Omental fat pad (tissue), 4 donors: ENCODE measurements around the gene IFNG. TPM values are rescaled to one million over a fixed set of nuclear protein-coding genes. Genes with fewer than 3 reads are reported as not detected.

ENCODE experiments used
- ATAC-seq: fragments of 150-250 bp; one replicate; pipeline ENCODE4 v1.9.1; 2016; ENCODE audit warnings: mild to moderate bottlenecking, moderate library complexity; ENCODE audit not compliant: low FRiP score
- DNase-seq: peaks from one replicate; pipeline ENCODE4 v3.0.0-alpha.2; 2019; ENCODE audit warnings: low spot score
- total RNA-seq, 4 donors: library from RNA; depleted of rRNA; stranded (reverse); fragments of >200 nt; gene quantifications; one replicate each; pipeline ENCODE4 v1.1.0, GENCODE V29; 2016
- TF ChIP-seq, protein P1 (sequence below), 3 donors: fragments of 450-650 bp; IDR thresholded peaks; one replicate each; pipeline ENCODE4 v1.5.1; 2016 to 2017; ENCODE audit warnings: antibody characterized with exemption in 3 of 3, mild to moderate bottlenecking in 3 of 3, moderate library complexity in 2 of 3

The IFNG gene
- total RNA-seq, 4 donors from 2014 or later, result not detected

GRCh38 chr12:68118096-68118755 lies 41.3 kb downstream of the IFNG start:
- ATAC-seq (no peak), DNase-seq (no peak)
- TF ChIP-seq, protein P1, sequence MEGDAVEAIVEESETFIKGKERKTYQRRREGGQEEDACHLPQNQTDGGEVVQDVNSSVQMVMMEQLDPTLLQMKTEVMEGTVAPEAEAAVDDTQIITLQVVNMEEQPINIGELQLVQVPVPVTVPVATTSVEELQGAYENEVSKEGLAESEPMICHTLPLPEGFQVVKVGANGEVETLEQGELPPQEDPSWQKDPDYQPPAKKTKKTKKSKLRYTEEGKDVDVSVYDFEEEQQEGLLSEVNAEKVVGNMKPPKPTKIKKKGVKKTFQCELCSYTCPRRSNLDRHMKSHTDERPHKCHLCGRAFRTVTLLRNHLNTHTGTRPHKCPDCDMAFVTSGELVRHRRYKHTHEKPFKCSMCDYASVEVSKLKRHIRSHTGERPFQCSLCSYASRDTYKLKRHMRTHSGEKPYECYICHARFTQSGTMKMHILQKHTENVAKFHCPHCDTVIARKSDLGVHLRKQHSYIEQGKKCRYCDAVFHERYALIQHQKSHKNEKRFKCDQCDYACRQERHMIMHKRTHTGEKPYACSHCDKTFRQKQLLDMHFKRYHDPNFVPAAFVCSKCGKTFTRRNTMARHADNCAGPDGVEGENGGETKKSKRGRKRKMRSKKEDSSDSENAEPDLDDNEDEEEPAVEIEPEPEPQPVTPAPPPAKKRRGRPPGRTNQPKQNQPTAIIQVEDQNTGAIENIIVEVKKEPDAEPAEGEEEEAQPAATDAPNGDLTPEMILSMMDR (IDR thresholded peaks at IDR 0.05), result no peak

DNA sequence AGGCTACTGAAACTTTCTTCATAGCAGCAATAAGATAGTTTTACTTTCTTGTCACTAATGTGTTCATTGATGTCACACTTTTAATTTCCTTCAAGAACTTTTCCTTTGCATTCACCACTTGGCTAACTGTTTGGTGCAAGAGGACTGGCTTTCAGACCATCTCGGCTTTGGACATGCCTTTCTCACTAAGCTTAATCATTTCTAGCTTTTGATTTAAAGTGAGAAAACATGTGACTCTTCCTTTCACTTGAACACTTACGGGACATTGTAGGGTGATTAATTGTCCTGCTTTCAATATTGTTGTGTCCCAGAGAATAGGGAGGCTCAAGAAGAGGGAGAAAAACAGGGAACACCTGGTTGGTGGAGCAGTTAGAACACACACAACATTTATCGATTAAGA lies 41.9 kb downstream of the IFNG start:
- TF ChIP-seq, protein P1 (IDR thresholded peaks at IDR 0.05), result no peak
- DNase-seq (no peak), ATAC-seq (no peak)

GRCh38 chr12:68115281-68115680 lies 44.3 kb downstream of the IFNG start:
- TF ChIP-seq, protein P1 (IDR thresholded peaks at IDR 0.05), result no peak
- DNase-seq (no peak), ATAC-seq (no peak)

- DNase-seq (no peak), ATAC-seq (no peak)
- TF ChIP-seq, protein P1 (IDR thresholded peaks at IDR 0.05), result no peak
Measured at GRCh38 chr12:68114606-68115005, 44.9 kb downstream of the IFNG start.

DNA sequence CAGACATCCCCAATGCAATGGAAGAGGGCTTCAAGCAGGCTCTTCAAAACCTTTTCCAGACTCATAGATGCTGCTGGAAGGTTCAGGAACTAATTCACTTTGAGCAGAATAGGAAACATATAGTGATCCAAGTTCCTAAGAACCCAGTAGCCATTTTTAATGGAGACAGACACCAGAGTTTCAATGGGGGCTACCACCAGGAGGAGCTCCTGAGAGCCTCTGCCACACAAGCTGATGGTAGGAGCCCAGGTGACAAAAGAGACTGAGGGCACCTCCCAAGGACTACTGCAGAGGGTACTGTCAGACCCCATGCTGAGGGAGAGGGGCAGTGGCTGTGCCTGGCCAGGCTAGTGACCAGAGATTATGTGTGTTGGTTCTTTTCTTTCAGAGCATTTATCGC lies 45.9 kb downstream of the IFNG start:
- DNase-seq (no peak), ATAC-seq (no peak)
- TF ChIP-seq, protein P1 (IDR thresholded peaks at IDR 0.05), result no peak

GRCh38 chr12:68111995-68112394 lies 47.5 kb downstream of the IFNG start:
- TF ChIP-seq, protein P1 (IDR thresholded peaks at IDR 0.05), result no peak
- DNase-seq (no peak), ATAC-seq (no peak)

- TF ChIP-seq, protein P1 (IDR thresholded peaks at IDR 0.05), result no peak
- DNase-seq, result no peak
- no peak for ATAC-seq
Measured at GRCh38 chr12:68109444-68110217, 49.9 kb downstream of the IFNG start.
